Epidermal melanocyte (primary cell): Measurements from ENCODE around the gene IPO4.

Experiments used
- DNase-seq: peaks from one replicate; pipeline ENCODE4 v3.0.0; 2011; ENCODE audit warnings: low spot score; ENCODE audit not compliant: insufficient read length

Gene IPO4

GRCh38 chr14:24149302-24149969 lies 39.2 kb downstream of the IPO4 start:
- no peak for DNase-seq

GRCh38 chr14:24147761-24148428 lies 40.7 kb downstream of the IPO4 start:
- no peak for DNase-seq

GRCh38 chr14:24146978-24147760 lies 41.4 kb downstream of the IPO4 start, which contains the start of gene RNF31:
RNF31 (plus strand) TSS chr14:24147498; CDS start chr14:24147699, 201 bp downstream.
- peak; percentile 93 for DNase-seq

GRCh38 chr14:24146453-24146977 lies 42.1 kb downstream of the IPO4 start, which contains the start of gene PSME2:
PSME2 (minus strand) TSS chr14:24146610; CDS start chr14:24146581, 29 bp downstream.
- DNase-seq, result peak; percentile 85

GRCh38 chr14:24145690-24146452 lies 42.7 kb downstream of the IPO4 start:
- no peak for DNase-seq

- no peak for DNase-seq
These were observed 43.4 kb downstream of the IPO4 start for GRCh38 chr14:24145219-24145618.

- no peak for DNase-seq
These were observed 44.2 kb downstream of the IPO4 start for GRCh38 chr14:24144451-24144850.

- DNase-seq, result no peak
These were observed 45.1 kb downstream of the IPO4 start for GRCh38 chr14:24143511-24143910.

GRCh38 chr14:24141097-24141880 lies 47.3 kb downstream of the IPO4 start, which contains the start of gene EMC9:
EMC9 (minus strand) TSS chr14:24141591; CDS start chr14:24141304, 287 bp downstream.
- peak; percentile 99 for DNase-seq

GRCh38 chr14:24139272-24139934 lies 49.2 kb downstream of the IPO4 start:
- DNase-seq, result no peak

GRCh38 chr14:24138396-24139271 lies 50.0 kb downstream of the IPO4 start:
- DNase-seq, result no peak

- no peak for DNase-seq
These were observed 50.9 kb downstream of the IPO4 start for GRCh38 chr14:24137529-24138395.

- no peak for DNase-seq
These were observed 51.7 kb downstream of the IPO4 start for GRCh38 chr14:24136684-24137528.

- DNase-seq, result peak; percentile 95
These were observed 52.6 kb downstream of the IPO4 start, which contains the start of gene PSME1 for GRCh38 chr14:24135834-24136683. PSME1 (plus strand) TSS chr14:24136194; CDS start chr14:24136263, 69 bp downstream.

GRCh38 chr14:24135584-24135833 lies 53.1 kb downstream of the IPO4 start:
- DNase-seq, result no peak

- no peak for DNase-seq
These were observed 54.9 kb downstream of the IPO4 start for GRCh38 chr14:24133735-24134134.
